GM06990 (cell line): Measurements from ENCODE around the gene PPP1R36.

Experiments
- DNase-seq: peaks from one replicate; pipeline ENCODE4 v3.0.0-alpha.2; 2011; ENCODE audit not compliant: insufficient read length; ENCODE audit errors: extremely low read depth
- H3K27me3 ChIP-seq: replicated peaks from 2 replicates; pipeline ENCODE4 v1.6.0; 2011; ENCODE audit warnings: low read length; ENCODE audit not compliant: control insufficient read depth, insufficient read depth
- H3K36me3 ChIP-seq: 2 replicates; pipeline ENCODE4 v1.5.1; 2011; ENCODE audit warnings: low read length; ENCODE audit not compliant: control insufficient read depth, insufficient read depth
- H3K4me3 ChIP-seq: replicated peaks from 2 replicates; pipeline ENCODE4 v1.5.1; 2011; ENCODE audit warnings: low read depth, mild to moderate bottlenecking, control low read depth, low read length
- TF ChIP-seq, protein P1 (sequence below): IDR thresholded peaks from 2 replicates; pipeline ENCODE4 v1.5.1; 2011; ENCODE audit warnings: low read length, control low read depth, mild to moderate bottlenecking, inconsistent platforms; ENCODE audit not compliant: insufficient read depth, poor library complexity, severe bottlenecking

Gene PPP1R36

GRCh38 chr14:64531567-64531966, 18.2 kb upstream of the PPP1R36 start:
- no peak overlapping the region for H3K4me3 ChIP-seq
- H3K36me3 ChIP-seq: no peaks in the 10 kb centered on the region; the same call in 1 of the 2 replicates
- DNase-seq: no peak
- TF ChIP-seq, protein P1, sequence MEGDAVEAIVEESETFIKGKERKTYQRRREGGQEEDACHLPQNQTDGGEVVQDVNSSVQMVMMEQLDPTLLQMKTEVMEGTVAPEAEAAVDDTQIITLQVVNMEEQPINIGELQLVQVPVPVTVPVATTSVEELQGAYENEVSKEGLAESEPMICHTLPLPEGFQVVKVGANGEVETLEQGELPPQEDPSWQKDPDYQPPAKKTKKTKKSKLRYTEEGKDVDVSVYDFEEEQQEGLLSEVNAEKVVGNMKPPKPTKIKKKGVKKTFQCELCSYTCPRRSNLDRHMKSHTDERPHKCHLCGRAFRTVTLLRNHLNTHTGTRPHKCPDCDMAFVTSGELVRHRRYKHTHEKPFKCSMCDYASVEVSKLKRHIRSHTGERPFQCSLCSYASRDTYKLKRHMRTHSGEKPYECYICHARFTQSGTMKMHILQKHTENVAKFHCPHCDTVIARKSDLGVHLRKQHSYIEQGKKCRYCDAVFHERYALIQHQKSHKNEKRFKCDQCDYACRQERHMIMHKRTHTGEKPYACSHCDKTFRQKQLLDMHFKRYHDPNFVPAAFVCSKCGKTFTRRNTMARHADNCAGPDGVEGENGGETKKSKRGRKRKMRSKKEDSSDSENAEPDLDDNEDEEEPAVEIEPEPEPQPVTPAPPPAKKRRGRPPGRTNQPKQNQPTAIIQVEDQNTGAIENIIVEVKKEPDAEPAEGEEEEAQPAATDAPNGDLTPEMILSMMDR: no peak
- H3K27me3 ChIP-seq: no peaks in the 10 kb centered on the region

GRCh38 chr14:64536488-64537245, 13.1 kb upstream of the PPP1R36 start:
- no peak for DNase-seq
- Histone ChIP-seq H3K27me3 (no peaks in the 10 kb centered on the region), H3K36me3 (no peaks in the 10 kb centered on the region), H3K4me3 (no peak overlapping the region)
- TF ChIP-seq, protein P1: no peak

GRCh38 chr14:64540208-64541202, 9.3 kb upstream of the PPP1R36 start, which contains the start of gene HSPA2:
HSPA2 (plus strand) TSS chr14:64540741; CDS start chr14:64540850, 109 bp downstream.
- DNase-seq: peak; percentile 99
- Histone ChIP-seq H3K4me3 (peak within 1 kb of the TSS; percentile 85), H3K27me3 (no peaks in the 10 kb centered on the region), H3K36me3 (no peaks in the 10 kb centered on the region)
- TF ChIP-seq, protein P1: peak; percentile 79

- H3K4me3 ChIP-seq: no peak overlapping the region
- no peak for DNase-seq
- TF ChIP-seq, protein P1: no peak
Observed at GRCh38 chr14:64541261-64541971, 8.3 kb upstream of the PPP1R36 start.

DNA sequence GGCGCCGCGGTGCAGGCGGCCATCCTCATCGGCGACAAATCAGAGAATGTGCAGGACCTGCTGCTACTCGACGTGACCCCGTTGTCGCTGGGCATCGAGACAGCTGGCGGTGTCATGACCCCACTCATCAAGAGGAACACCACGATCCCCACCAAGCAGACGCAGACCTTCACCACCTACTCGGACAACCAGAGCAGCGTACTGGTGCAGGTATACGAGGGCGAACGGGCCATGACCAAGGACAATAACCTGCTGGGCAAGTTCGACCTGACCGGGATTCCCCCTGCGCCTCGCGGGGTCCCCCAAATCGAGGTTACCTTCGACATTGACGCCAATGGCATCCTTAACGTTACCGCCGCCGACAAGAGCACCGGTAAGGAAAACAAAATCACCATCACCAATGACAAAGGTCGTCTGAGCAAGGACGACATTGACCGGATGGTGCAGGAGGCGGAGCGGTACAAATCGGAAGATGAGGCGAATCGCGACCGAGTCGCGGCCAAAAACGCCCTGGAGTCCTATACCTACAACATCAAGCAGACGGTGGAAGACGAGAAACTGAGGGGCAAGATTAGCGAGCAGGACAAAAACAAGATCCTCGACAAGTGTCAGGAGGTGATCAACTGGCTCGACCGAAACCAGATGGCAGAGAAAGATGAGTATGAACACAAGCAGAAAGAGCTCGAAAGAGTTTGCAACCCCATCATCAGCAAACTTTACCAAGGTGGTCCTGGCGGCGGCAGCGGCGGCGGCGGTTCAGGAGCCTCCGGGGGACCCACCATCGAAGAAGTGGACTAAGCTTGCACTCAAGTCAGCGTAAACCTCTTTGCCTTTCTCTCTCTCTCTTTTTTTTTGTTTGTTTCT, 7.6 kb upstream of the PPP1R36 start:
- Histone ChIP-seq H3K36me3 (no peaks in the 10 kb centered on the region), H3K27me3 (no peaks in the 10 kb centered on the region), H3K4me3 (no peak overlapping the region)
- TF ChIP-seq, protein P1: no peak
- DNase-seq: peak; percentile 23

More at GRCh38 chr14:64541261-64541971, 8.3 kb upstream of the PPP1R36 start:
- Histone ChIP-seq H3K27me3 (no peaks in the 10 kb centered on the region), H3K36me3 (no peaks in the 10 kb centered on the region)
